GM12872 (cell line): ENCODE measurements around the gene CLDN9.

ENCODE experiments used
- CTCF ChIP-seq: IDR thresholded peaks from 3 replicates; pipeline ENCODE4 v1.5.1; 2011; ENCODE audit warnings: low read depth, mild to moderate bottlenecking, low read length, moderate library complexity; ENCODE audit not compliant: insufficient read depth

The CLDN9 gene

DNA sequence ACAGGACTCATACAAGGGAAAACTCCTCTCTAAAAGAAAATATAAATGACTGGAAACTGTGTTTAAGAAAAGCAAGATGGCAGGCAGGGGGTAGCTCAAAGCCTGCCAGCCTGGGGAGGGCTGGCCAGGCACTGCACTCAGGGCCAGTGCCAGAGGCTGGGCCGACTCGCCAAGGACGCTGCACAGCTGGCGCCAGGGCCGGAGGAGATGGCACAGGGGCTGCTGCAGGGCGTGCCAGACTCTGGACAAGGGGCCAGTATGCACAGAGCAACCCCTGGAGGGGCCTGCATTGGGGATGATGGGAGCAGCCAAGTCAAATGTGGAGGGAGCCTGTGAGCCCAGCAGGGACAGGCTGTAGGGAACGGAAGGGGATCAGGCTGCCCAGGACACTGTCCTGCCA lies 36.5 kb upstream of the CLDN9 start:
- TF ChIP-seq CTCF = no peak

DNA sequence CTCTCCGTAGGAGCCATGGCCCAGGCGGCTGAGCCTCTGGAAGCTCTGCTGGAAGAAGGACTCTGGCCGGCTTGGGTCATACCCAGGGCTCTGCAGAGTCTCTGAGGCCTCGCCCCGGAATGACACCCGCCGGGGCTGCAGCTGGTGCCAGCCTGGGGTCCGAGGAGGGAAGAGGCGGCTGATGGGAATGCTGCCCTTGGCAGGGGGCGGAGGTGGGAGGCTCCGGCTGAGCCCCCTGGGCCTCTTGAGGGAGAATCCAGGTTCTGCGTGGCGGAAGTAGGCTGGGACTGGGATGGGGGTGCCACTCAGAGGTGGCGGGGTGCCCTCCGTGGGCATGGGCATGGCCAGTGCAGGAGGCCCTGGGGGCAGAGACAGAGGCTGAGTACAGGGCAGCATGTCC lies 36.0 kb upstream of the CLDN9 start:
- no peak for TF ChIP-seq CTCF

- no peak for TF ChIP-seq CTCF
These were observed 35.3 kb upstream of the CLDN9 start for GRCh38 chr16:2977440-2977839.

GRCh38 chr16:2979669-2980226 lies 33.0 kb upstream of the CLDN9 start:
- TF ChIP-seq CTCF = no peak

DNA sequence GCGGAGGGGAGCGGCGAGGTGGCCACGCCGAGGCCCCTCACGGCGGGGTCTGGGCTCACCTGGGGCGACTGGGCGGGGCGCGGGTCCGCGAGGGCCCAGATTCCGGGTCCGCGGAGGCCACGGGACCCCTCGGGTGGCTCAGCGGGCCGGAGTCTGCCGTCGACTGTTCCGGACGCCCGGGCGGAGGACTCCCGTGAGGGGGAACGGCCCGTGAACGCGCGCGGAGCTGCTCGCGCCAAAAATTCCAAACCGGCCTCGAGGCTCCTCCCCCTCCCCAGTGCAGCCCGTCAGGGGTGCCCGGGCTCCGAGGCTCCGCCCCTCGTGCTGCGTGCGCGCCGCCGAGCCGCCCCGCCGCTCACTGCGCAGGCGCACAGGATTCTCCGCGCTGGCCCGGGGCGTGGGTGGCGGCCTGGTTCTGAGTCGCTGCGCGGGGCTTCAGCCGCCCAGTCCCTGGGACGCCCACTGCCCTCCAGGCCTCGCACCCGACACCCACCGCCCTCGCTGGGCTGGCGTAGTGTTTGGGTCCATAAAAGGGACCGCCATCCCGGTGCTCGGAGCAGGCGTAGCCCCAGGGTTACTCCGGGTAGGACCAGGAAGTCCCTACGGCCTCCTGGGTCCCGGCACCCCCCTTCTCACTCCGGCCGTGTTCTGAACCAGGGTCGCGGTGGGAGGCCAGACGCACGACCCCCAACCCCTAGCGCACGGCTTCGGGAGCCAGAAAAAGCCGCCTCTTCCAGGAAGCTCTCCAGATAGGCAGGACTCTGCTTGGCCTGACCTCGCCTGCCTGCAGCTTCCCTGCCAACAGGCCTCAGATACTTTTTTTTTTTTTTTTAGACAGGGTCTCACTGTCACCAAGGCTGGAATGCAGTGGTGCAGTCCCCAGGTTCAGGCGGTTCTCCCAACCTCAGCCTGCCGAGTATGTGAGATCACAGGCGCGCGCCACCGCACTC lies 32.2 kb upstream of the CLDN9 start, which contains the start of gene PKMYT1:
Gene PKMYT1, minus strand, starts transcription at position 220 of the 950 bp plus-strand sequence. CDS start 789 bp downstream, outside the sequence.
- TF ChIP-seq CTCF = no peak

DNA sequence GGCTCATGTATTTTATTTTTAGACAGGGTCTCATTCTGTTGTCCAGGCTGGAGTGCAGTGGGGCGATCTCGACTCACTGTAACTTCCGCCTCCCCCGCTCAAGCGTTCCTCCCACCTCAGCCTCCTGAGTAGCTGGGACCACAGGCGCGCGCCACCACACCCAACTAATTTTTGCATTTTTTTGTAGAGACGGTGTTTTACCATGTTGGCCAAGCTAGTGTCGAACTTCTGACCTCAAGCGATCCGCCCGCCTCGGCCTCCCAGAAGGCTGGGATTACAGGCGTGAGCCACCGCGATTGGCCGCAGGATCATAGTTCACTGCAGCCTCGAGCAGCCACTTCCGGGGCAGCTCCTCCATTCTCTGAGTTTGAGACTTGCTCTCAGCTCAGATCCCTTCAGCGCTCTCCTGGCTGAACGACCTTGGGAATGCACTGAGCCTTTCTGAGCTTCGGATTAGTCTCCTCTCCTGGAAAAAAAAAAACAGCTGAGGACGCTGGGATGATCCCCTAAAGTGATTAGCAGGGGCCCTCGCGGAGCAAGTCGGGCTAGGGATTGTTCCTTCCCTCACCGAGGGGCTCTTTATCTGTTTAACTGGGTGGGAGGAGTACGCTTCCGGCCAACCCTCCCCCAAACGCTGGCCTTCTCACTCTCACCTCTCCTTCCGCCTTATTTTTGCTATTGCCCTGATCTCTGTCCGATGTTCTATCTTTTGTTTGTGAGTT lies 31.4 kb upstream of the CLDN9 start:
- TF ChIP-seq CTCF = no peak

GRCh38 chr16:2981899-2982250 lies 30.8 kb upstream of the CLDN9 start:
- no peak for TF ChIP-seq CTCF
